ENCODE measurements around the gene OR10H5.
"Not testable (repeated sequence)": the region's sequence is repeated elsewhere in the genome, so short reads cannot be mapped to it uniquely, and the experiment has no call there.

Gene OR10H5

GRCh38 chr19:15787611-15788155 is at the start of gene OR10H5:
OR10H5 (plus strand) TSS chr19:15787661; CDS start chr19:15794049, 6,388 bp downstream.
- no peak for DNase-seq

- DNase-seq = no peak
Measured at GRCh38 chr19:15737722-15738121, 49.7 kb upstream of the OR10H5 start, which contains the start of gene OR10H3. OR10H3 (plus strand) TSS chr19:15737985; CDS start chr19:15741393, 3,408 bp downstream.

- DNase-seq = no peak
Measured at GRCh38 chr19:15740785-15741184, 46.7 kb upstream of the OR10H5 start.

- DNase-seq = no peak
Measured at GRCh38 chr19:15748239-15748638, 39.2 kb upstream of the OR10H5 start.

- DNase-seq = no peak
Measured at GRCh38 chr19:15758379-15758778, 29.1 kb upstream of the OR10H5 start.

GRCh38 chr19:15759962-15760565 is 27.4 kb upstream of the OR10H5 start:
- peak; percentile 35 to 39 (median 38) for DNase-seq

- peak in 2 of 3 donors; percentile 10 to 29 for DNase-seq
Measured at GRCh38 chr19:15769586-15769985, 17.9 kb upstream of the OR10H5 start.

- not testable (repeated sequence) for DNase-seq
Measured at GRCh38 chr19:15774159-15774558, 13.3 kb upstream of the OR10H5 start.

GRCh38 chr19:15775249-15775648 is 12.2 kb upstream of the OR10H5 start:
- DNase-seq = no peak

GRCh38 chr19:15776264-15776663 is 11.2 kb upstream of the OR10H5 start:
- no peak for DNase-seq

- peak in 2 of 3 donors; percentile 23 to 34 for DNase-seq
Measured at GRCh38 chr19:15776991-15777970, 10.2 kb upstream of the OR10H5 start.

GRCh38 chr19:15779756-15780476 is 7.5 kb upstream of the OR10H5 start:
- DNase-seq = peak in 2 of 3 donors; percentile 17 to 22

GRCh38 chr19:15780610-15781418 is 6.6 kb upstream of the OR10H5 start:
- no peak for DNase-seq

GRCh38 chr19:15781661-15782060 is 5.8 kb upstream of the OR10H5 start:
- no peak for DNase-seq

- no peak for DNase-seq
Measured at GRCh38 chr19:15782211-15782610, 5.2 kb upstream of the OR10H5 start.

GRCh38 chr19:15782896-15783295 is 4.6 kb upstream of the OR10H5 start:
- DNase-seq = peak in 1 of 3 donors; percentile 7

GRCh38 chr19:15788594-15789270 is 1.3 kb downstream of the OR10H5 start:
- no peak for DNase-seq

- no peak for DNase-seq
Measured at GRCh38 chr19:15790096-15790495, 2.6 kb downstream of the OR10H5 start.

- DNase-seq = not testable (repeated sequence)
Measured at GRCh38 chr19:15794279-15794678, 6.8 kb downstream of the OR10H5 start.

- no peak for DNase-seq
Measured at GRCh38 chr19:15810335-15810734, 22.9 kb downstream of the OR10H5 start.

GRCh38 chr19:15811476-15811875 is 24.0 kb downstream of the OR10H5 start:
- no peak for DNase-seq
